Breast epithelium (tissue), 3 donors: ENCODE measurements around the gene SLC6A18.

Experiments used
- POLR2A ChIP-seq: fragments of 450-650 bp; IDR thresholded peaks from one replicate; pipeline ENCODE4 v1.6.1; 2016; ENCODE audit warnings: antibody characterized with exemption, mild to moderate bottlenecking, moderate library complexity
- POLR2AphosphoS5 ChIP-seq, 3 donors: sonication (generic); formaldehyde crosslinking; IDR thresholded peaks; one replicate each; pipeline ENCODE4 v1.6.1; 2017; ENCODE audit warnings: antibody characterized with exemption in 3 of 3
- TF ChIP-seq, protein P1 (sequence below), 3 donors: fragments of 450-650 bp; IDR thresholded peaks; one replicate each; pipeline ENCODE4 v1.5.1; 2016 to 2017; ENCODE audit warnings: antibody characterized with exemption in 3 of 3, mild to moderate bottlenecking in 3 of 3, moderate library complexity in 3 of 3

DNA sequence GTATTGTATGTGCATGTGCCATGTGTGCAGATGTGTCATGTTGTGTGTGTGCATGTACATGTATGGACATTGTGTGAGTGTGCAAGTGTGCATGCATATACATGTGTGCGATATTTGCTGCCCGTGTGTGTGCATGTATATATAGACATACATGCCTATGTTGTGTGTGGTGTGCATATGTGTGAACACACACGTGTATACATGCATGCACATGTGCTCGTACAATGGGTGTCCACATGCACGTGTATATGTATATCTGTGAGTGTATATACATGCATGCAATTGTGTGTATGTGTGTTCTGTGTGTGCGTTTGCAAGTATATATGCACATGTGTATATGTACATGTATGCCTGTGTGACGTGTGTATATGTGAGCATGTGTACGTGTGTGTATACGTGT is 3.0 kb upstream of the SLC6A18 start:
- no peak for TF ChIP-seq POLR2A
- TF ChIP-seq, protein P1, sequence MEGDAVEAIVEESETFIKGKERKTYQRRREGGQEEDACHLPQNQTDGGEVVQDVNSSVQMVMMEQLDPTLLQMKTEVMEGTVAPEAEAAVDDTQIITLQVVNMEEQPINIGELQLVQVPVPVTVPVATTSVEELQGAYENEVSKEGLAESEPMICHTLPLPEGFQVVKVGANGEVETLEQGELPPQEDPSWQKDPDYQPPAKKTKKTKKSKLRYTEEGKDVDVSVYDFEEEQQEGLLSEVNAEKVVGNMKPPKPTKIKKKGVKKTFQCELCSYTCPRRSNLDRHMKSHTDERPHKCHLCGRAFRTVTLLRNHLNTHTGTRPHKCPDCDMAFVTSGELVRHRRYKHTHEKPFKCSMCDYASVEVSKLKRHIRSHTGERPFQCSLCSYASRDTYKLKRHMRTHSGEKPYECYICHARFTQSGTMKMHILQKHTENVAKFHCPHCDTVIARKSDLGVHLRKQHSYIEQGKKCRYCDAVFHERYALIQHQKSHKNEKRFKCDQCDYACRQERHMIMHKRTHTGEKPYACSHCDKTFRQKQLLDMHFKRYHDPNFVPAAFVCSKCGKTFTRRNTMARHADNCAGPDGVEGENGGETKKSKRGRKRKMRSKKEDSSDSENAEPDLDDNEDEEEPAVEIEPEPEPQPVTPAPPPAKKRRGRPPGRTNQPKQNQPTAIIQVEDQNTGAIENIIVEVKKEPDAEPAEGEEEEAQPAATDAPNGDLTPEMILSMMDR (IDR thresholded peaks at IDR 0.05): no peak
- no peak for TF ChIP-seq POLR2AphosphoS5 (IDR thresholded peaks at IDR 0.05)
